GM19455 (cell line): Measurements from ENCODE around the gene ANKRD6.

Experiments used
- ATAC-seq: cut with Tn5 transposase; IDR thresholded peaks from one replicate; pipeline ENCODE4 v1.9.1; 2021; ENCODE audit not compliant: unreplicated experiment

Gene ANKRD6

GRCh38 chr6:89464295-89464694 is 31.3 kb downstream of the ANKRD6 start:
- ATAC-seq = no peak

GRCh38 chr6:89467437-89467836 is 34.5 kb downstream of the ANKRD6 start:
- no peak for ATAC-seq

- ATAC-seq = no peak
Observed at GRCh38 chr6:89468998-89469397, 36.0 kb downstream of the ANKRD6 start.

GRCh38 chr6:89471287-89471867 is 38.4 kb downstream of the ANKRD6 start:
- ATAC-seq = no peak

GRCh38 chr6:89475101-89475500 is 42.1 kb downstream of the ANKRD6 start:
- no peak for ATAC-seq

- ATAC-seq = no peak
Observed at GRCh38 chr6:89475634-89476033, 42.7 kb downstream of the ANKRD6 start.

- ATAC-seq = no peak
Observed at GRCh38 chr6:89479897-89480296, 46.9 kb downstream of the ANKRD6 start.

- no peak for ATAC-seq
Observed at GRCh38 chr6:89481695-89482094, 48.7 kb downstream of the ANKRD6 start.

- ATAC-seq = no peak
Observed at GRCh38 chr6:89482126-89482525, 49.2 kb downstream of the ANKRD6 start.

- no peak for ATAC-seq
Observed at GRCh38 chr6:89483111-89483720, 50.3 kb downstream of the ANKRD6 start.

- ATAC-seq = no peak
Observed at GRCh38 chr6:89485320-89485719, 52.4 kb downstream of the ANKRD6 start.

- ATAC-seq = no peak
Observed at GRCh38 chr6:89487864-89488263, 54.9 kb downstream of the ANKRD6 start.

GRCh38 chr6:89488438-89488837 is 55.5 kb downstream of the ANKRD6 start:
- no peak for ATAC-seq

- no peak for ATAC-seq
Observed at GRCh38 chr6:89489078-89489477, 56.1 kb downstream of the ANKRD6 start.

- ATAC-seq = no peak
Observed at GRCh38 chr6:89492025-89492640, 59.2 kb downstream of the ANKRD6 start.

- ATAC-seq = no peak
Observed at GRCh38 chr6:89494131-89494793, 61.3 kb downstream of the ANKRD6 start.

- no peak for ATAC-seq
Observed at GRCh38 chr6:89495961-89496535, 63.1 kb downstream of the ANKRD6 start.

GRCh38 chr6:89500611-89501010 is 67.7 kb downstream of the ANKRD6 start:
- no peak for ATAC-seq

- ATAC-seq = no peak
Observed at GRCh38 chr6:89501222-89501621, 68.3 kb downstream of the ANKRD6 start.

GRCh38 chr6:89501753-89502152 is 68.8 kb downstream of the ANKRD6 start:
- ATAC-seq = no peak

- ATAC-seq = no peak
Observed at GRCh38 chr6:89503641-89504040, 70.7 kb downstream of the ANKRD6 start.

GRCh38 chr6:89505847-89506246 is 72.9 kb downstream of the ANKRD6 start:
- ATAC-seq = no peak
